Activated CD8-positive, alpha-beta memory T cell treated with anti-CD3 and anti-CD28 coated beads, Interleukin-2, amount 50 U/mL, for 1 hour (primary cell): ENCODE data around the gene SPTBN5.

Source experiments
- DNase-seq: peaks from one replicate; pipeline ENCODE4 v3.0.0-alpha.2; 2020; ENCODE audit errors: extremely low read depth

SPTBN5 gene

GRCh38 chr15:41903782-41904181 lies 9.9 kb upstream of the SPTBN5 start:
- DNase-seq: no peak

GRCh38 chr15:41901431-41901830 lies 7.6 kb upstream of the SPTBN5 start:
- DNase-seq: no peak

- DNase-seq: no peak
These were observed 6.9 kb upstream of the SPTBN5 start for GRCh38 chr15:41900526-41901380.

- no peak for DNase-seq
These were observed 6.1 kb upstream of the SPTBN5 start for GRCh38 chr15:41899854-41900442.

GRCh38 chr15:41897363-41897799 lies 3.5 kb upstream of the SPTBN5 start:
- no peak for DNase-seq

GRCh38 chr15:41896566-41896965 lies 2.7 kb upstream of the SPTBN5 start:
- DNase-seq: no peak

GRCh38 chr15:41895957-41896356 lies 2.1 kb upstream of the SPTBN5 start:
- DNase-seq: no peak

GRCh38 chr15:41895491-41895890 lies 1.6 kb upstream of the SPTBN5 start:
- no peak for DNase-seq

- peak; percentile 93 for DNase-seq
These were observed 1.1 kb upstream of the SPTBN5 start for GRCh38 chr15:41894791-41895463.

GRCh38 chr15:41894251-41894790 lies 468 bp upstream of the SPTBN5 start:
- no peak for DNase-seq

- DNase-seq: no peak
These were observed 1.0 kb downstream of the SPTBN5 start for GRCh38 chr15:41892621-41893421.

- DNase-seq: no peak
These were observed 1.9 kb downstream of the SPTBN5 start for GRCh38 chr15:41891946-41892345.

GRCh38 chr15:41891226-41891625 lies 2.6 kb downstream of the SPTBN5 start:
- no peak for DNase-seq

GRCh38 chr15:41890050-41890690 lies 3.7 kb downstream of the SPTBN5 start:
- no peak for DNase-seq

- DNase-seq: no peak
These were observed 5.1 kb downstream of the SPTBN5 start for GRCh38 chr15:41888662-41889253.

GRCh38 chr15:41887893-41888292 lies 6.0 kb downstream of the SPTBN5 start:
- DNase-seq: no peak

GRCh38 chr15:41887161-41887560 lies 6.7 kb downstream of the SPTBN5 start:
- DNase-seq: no peak

- no peak for DNase-seq
These were observed 7.1 kb downstream of the SPTBN5 start for GRCh38 chr15:41886741-41887140.

GRCh38 chr15:41885841-41886240 lies 8.0 kb downstream of the SPTBN5 start:
- DNase-seq: no peak

GRCh38 chr15:41885321-41885720 lies 8.5 kb downstream of the SPTBN5 start:
- DNase-seq: no peak

GRCh38 chr15:41884458-41884857 lies 9.4 kb downstream of the SPTBN5 start:
- no peak for DNase-seq
